Measurements from ENCODE around the gene CIDEA.

- TF ChIP-seq ESRRG (CRISPR knock-in tag; IDR thresholded peaks at IDR 0.05) (no peak), ZFP3 (CRISPR knock-in tag; IDR thresholded peaks at IDR 0.05) (no peak), GLIS3 (CRISPR knock-in tag; IDR thresholded peaks at IDR 0.05) (no peak), PATZ1 (CRISPR knock-in tag; IDR thresholded peaks at IDR 0.05; ENCODE audit: borderline replicate concordance) (no peak), ZNF565 (CRISPR knock-in tag; conservative IDR thresholded peaks at IDR 0.05; ENCODE audit: low read depth) (no peak), OSR1 (CRISPR knock-in tag; IDR thresholded peaks at IDR 0.05) (no peak), ZNF8 (CRISPR knock-in tag; IDR thresholded peaks at IDR 0.05) (no peak), TOX (CRISPR knock-in tag; IDR thresholded peaks at IDR 0.05; ENCODE audit: borderline replicate concordance) (no peak), TSHZ2 (CRISPR knock-in tag; IDR thresholded peaks at IDR 0.05) (no peak), CSDC2 (CRISPR knock-in tag; IDR thresholded peaks at IDR 0.05) (no peak), ZC3H10 (CRISPR knock-in tag; IDR thresholded peaks at IDR 0.05) (no peak), ISL1 (CRISPR knock-in tag; IDR thresholded peaks at IDR 0.05) (no peak), ARNTL (CRISPR knock-in tag; IDR thresholded peaks at IDR 0.05; ENCODE audit: borderline replicate concordance, low read depth) (no peak)
Observed at GRCh38 chr18:12262748-12263147, 8.6 kb downstream of the CIDEA start.
